ENCODE results near the gene MPPED2.

- TF ChIP-seq CTCF (conservative IDR thresholded peaks at IDR 0.05 in 1 of 2, IDR thresholded peaks at IDR 0.05 in 1 of 2; ENCODE audit: extremely low read depth in 1 of 2, insufficient read depth in 1 of 2, low read depth in 1 of 2, low read length in 2 of 2) (no peak), EZH2 (IDR thresholded peaks at IDR 0.05; ENCODE audit: borderline replicate concordance, low read length) (no peak)
Measured at GRCh38 chr11:30420233-30420787, 165.8 kb downstream of the MPPED2 start.

Data from mammary epithelial cell (primary cell).